GM23338 (cell line): ENCODE measurements around the gene CMIP. TPM values are rescaled to one million over a fixed set of nuclear protein-coding genes. Genes with fewer than 3 reads are reported as not detected.

Source experiments
- ATAC-seq: fragments of 200-7000 bp; cut with Tn5 transposase; 3 replicates; pipeline ENCODE4 v1.9.1; 2020
- DNase-seq: peaks from one replicate; pipeline ENCODE4 v3.0.0-alpha.2; 2015; ENCODE audit warnings: low spot score
- H2AFZ ChIP-seq: fragments of 200-600 bp; sonication (generic); 2 replicates; pipeline ENCODE4 v1.8.0; 2016; ENCODE audit warnings: antibody characterized with exemption, mild to moderate bottlenecking, moderate library complexity
- H3F3A ChIP-seq: fragments of 200-600 bp; sonication (generic); replicated peaks from 2 replicates; pipeline ENCODE4 v1.8.0; 2017; ENCODE audit warnings: antibody characterized with exemption, mixed run types, low read depth
- H3K27ac ChIP-seq: fragments of 200-600 bp; sonication (generic); 2 replicates; pipeline ENCODE4 v1.6.1; 2016; ENCODE audit warnings: low read depth
- H3K27me3 ChIP-seq: fragments of 200-600 bp; sonication (generic); 2 replicates; pipeline ENCODE4 v1.8.0; 2016; ENCODE audit warnings: mild to moderate bottlenecking, mixed run types, moderate library complexity; ENCODE audit not compliant: insufficient read depth
- H3K36me3 ChIP-seq: fragments of 200-600 bp; sonication (generic); 2 replicates; pipeline ENCODE4 v1.8.0; 2016; ENCODE audit warnings: mild to moderate bottlenecking; ENCODE audit not compliant: insufficient read depth
- H3K4me1 ChIP-seq: fragments of 200-600 bp; sonication (generic); 2 replicates; pipeline ENCODE4 v1.8.0; 2016; ENCODE audit warnings: mild to moderate bottlenecking, moderate library complexity; ENCODE audit not compliant: insufficient read depth
- H3K4me2 ChIP-seq: fragments of 200-600 bp; sonication (generic); 2 replicates; pipeline ENCODE4 v1.7.1; 2017; ENCODE audit warnings: mixed run types
- H3K4me3 ChIP-seq: fragments of 200-600 bp; sonication (generic); 2 replicates; pipeline ENCODE4 v1.6.1; 2016; ENCODE audit warnings: mixed run types
- H3K79me2 ChIP-seq: fragments of 200-600 bp; sonication (generic); replicated peaks from 2 replicates; pipeline ENCODE4 v1.8.0; 2017; ENCODE audit warnings: mild to moderate bottlenecking; ENCODE audit not compliant: insufficient read depth
- H3K9me2 ChIP-seq: fragments of 200-600 bp; sonication (generic); 2 replicates; pipeline ENCODE4 v1.8.0; 2017; ENCODE audit not compliant: insufficient read depth
- H4K20me1 ChIP-seq: fragments of 200-600 bp; sonication (generic); replicated peaks from 2 replicates; pipeline ENCODE4 v1.8.0; 2017; ENCODE audit warnings: mild to moderate bottlenecking; ENCODE audit not compliant: insufficient read depth
- H3K27ac Mint-ChIP-seq: 2 replicates; pipeline ENCODE4 v1.8.0; 2020; ENCODE audit warnings: inconsistent platforms, mild to moderate bottlenecking, moderate library complexity, mixed read lengths
- H3K27me3 Mint-ChIP-seq: 3 replicates; pipeline ENCODE4 v1.8.0; 2022; ENCODE audit warnings: low read depth, mild to moderate bottlenecking, moderate library complexity, mixed read lengths, inconsistent platforms; ENCODE audit not compliant: insufficient read depth, poor library complexity
- H3K36me3 Mint-ChIP-seq: 3 replicates; pipeline ENCODE4 v1.8.0; 2021; ENCODE audit warnings: low read depth, mild to moderate bottlenecking, inconsistent platforms, moderate library complexity, mixed read lengths
- H3K4me1 Mint-ChIP-seq: 3 replicates; pipeline ENCODE4 v1.8.0; 2020; ENCODE audit warnings: mild to moderate bottlenecking, inconsistent platforms, mixed read lengths
- H3K4me3 Mint-ChIP-seq: 3 replicates; pipeline ENCODE4 v1.8.0; 2021; ENCODE audit warnings: moderate library complexity, mild to moderate bottlenecking, inconsistent platforms, mixed read lengths
- H3K9me3 Mint-ChIP-seq: 3 replicates; pipeline ENCODE4 v1.8.0; 2020; ENCODE audit warnings: moderate library complexity, mild to moderate bottlenecking, inconsistent platforms, mixed read lengths
- CREB1 ChIP-seq: fragments of 250-450 bp; sonication (Bioruptor Pico); IDR thresholded peaks from 2 replicates; pipeline ENCODE4 v1.5.0; 2020; ENCODE audit warnings: low read depth, mild to moderate bottlenecking, moderate library complexity
- CTCF ChIP-seq, 2 experiments: fragments of 200-600 bp in 1 of 2; sonication (generic) in 1 of 2; conservative IDR thresholded peaks; 2 replicates each; pipeline versions ENCODE4 v1.5.1 to v1.6.1; 2016 to 2017; ENCODE audit warnings: antibody characterized with exemption in 2 of 2, low read depth in 2 of 2, mild to moderate bottlenecking in 2 of 2, moderate library complexity in 1 of 2
- ETS1 ChIP-seq: IDR thresholded peaks from 2 replicates; pipeline ENCODE4 v1.6.1; 2016; ENCODE audit warnings: antibody characterized with exemption
- EZH2 ChIP-seq: fragments of 200-600 bp; sonication (generic); IDR thresholded peaks from one replicate; pipeline ENCODE4 v1.8.0; 2017; ENCODE audit warnings: antibody characterized with exemption, mild to moderate bottlenecking, low read depth; ENCODE audit not compliant: unreplicated experiment
- EZH2phosphoT487 ChIP-seq: fragments of 200-600 bp; sonication (generic); IDR thresholded peaks from one replicate; pipeline ENCODE4 v1.8.1; 2018; ENCODE audit warnings: antibody characterized with exemption; ENCODE audit not compliant: unreplicated experiment
- JUNB ChIP-seq: IDR thresholded peaks from one replicate; pipeline ENCODE4 v1.6.1; 2016; ENCODE audit warnings: antibody characterized with exemption; ENCODE audit not compliant: unreplicated experiment
- NANOG ChIP-seq: IDR thresholded peaks from 2 replicates; pipeline ENCODE4 v1.6.1; 2016; ENCODE audit warnings: antibody characterized with exemption, borderline replicate concordance
- POLR2AphosphoS5 ChIP-seq: IDR thresholded peaks from 2 replicates; pipeline ENCODE4 v1.6.1; 2016; ENCODE audit warnings: antibody characterized with exemption, low read depth
- ZNF114 ChIP-seq: fragments of 250-450 bp; sonication (Bioruptor Pico); IDR thresholded peaks from 2 replicates; pipeline ENCODE4 v1.5.0; 2020; ENCODE audit warnings: mild to moderate bottlenecking, moderate library complexity
- polyA plus RNA-seq: library from polyadenylated mRNA; unstranded; fragments of >200 nt; fragmentation: Nextera tagmentation; extraction: Ambion mirVana; gene quantifications from 2 replicates; pipeline ENCODE4 v1.2.1, GENCODE V29; 2016
- total RNA-seq: library from RNA; depleted of rRNA; stranded (reverse); fragments of >200 nt; shearing (Covaris generic); gene quantifications from 2 replicates; pipeline ENCODE4 v1.2.3, GENCODE V29; 2014

Gene CMIP
- total and polyA plus RNA-seq, 2 experiments from 2014 or later, result 9.5 to 62.3 TPM

- Mint-ChIP-seq H3K36me3 (no peaks in the 10 kb centered on the region; the same call in 2 of the 3 replicates), H3K9me3 (no peaks in the 10 kb centered on the region), H3K4me1 (peaks cover 20% of the 10 kb centered on the region), H3K4me3 (no peak overlapping the region), H3K27me3 (peaks cover 5% of the 10 kb centered on the region), H3K27ac (no peak overlapping the region)
- H3K4me1 ChIP-seq, result no peaks in the 10 kb centered on the region; the same call in 1 of the 2 replicates
- H3F3A ChIP-seq, result no peaks in the 10 kb centered on the region
- TF ChIP-seq CREB1 (no peak), EZH2phosphoT487 (no peak)
- no peak overlapping the region for H3K4me3 ChIP-seq
- H2AFZ ChIP-seq, result no peak overlapping the region
- DNase-seq (no peak), ATAC-seq (no peak; the same call in 2 of the 3 replicates)
- peaks cover 55% of the 10 kb centered on the region for H4K20me1 ChIP-seq
- no peaks in the 10 kb centered on the region for H3K36me3 ChIP-seq
- no peak overlapping the region for H3K27ac ChIP-seq
- H3K4me2 ChIP-seq, result no peak overlapping the region
- H3K27me3 ChIP-seq, result no peaks in the 10 kb centered on the region
- no peaks in the 10 kb centered on the region for H3K9me2 ChIP-seq
- H3K79me2 ChIP-seq, result peaks cover 90% of the 10 kb centered on the region
Observed at GRCh38 chr16:81553814-81554675, 109.4 kb downstream of the CMIP start.

- H4K20me1 ChIP-seq, result peaks cover 53% of the 10 kb centered on the region
- H3K79me2 ChIP-seq, result peaks cover 91% of the 10 kb centered on the region
- peaks cover 5% of the 10 kb centered on the region for H3K27me3 Mint-ChIP-seq
Observed at GRCh38 chr16:81554979-81555378, 110.4 kb downstream of the CMIP start.

GRCh38 chr16:81555660-81556059 lies 111.1 kb downstream of the CMIP start:
- Histone ChIP-seq H3K4me1 (no peaks in the 10 kb centered on the region; the same call in 1 of the 2 replicates), H3F3A (no peaks in the 10 kb centered on the region), H3K4me2 (no peak overlapping the region), H3K4me3 (no peak overlapping the region), H3K36me3 (no peaks in the 10 kb centered on the region), H4K20me1 (peaks cover 47% of the 10 kb centered on the region), H2AFZ (no peak overlapping the region), H3K27ac (no peak overlapping the region), H3K27me3 (no peaks in the 10 kb centered on the region), H3K79me2 (peaks cover 90% of the 10 kb centered on the region), H3K9me2 (no peaks in the 10 kb centered on the region)
- Mint-ChIP-seq H3K36me3 (no peaks in the 10 kb centered on the region; the same call in 2 of the 3 replicates), H3K4me1 (peaks cover 20% of the 10 kb centered on the region), H3K4me3 (no peak overlapping the region), H3K27me3 (peaks cover 5% of the 10 kb centered on the region), H3K27ac (no peak overlapping the region), H3K9me3 (no peaks in the 10 kb centered on the region)
- DNase-seq, result no peak
- no peak for ATAC-seq
- no peak for TF ChIP-seq EZH2phosphoT487
- TF ChIP-seq CTCF (conservative IDR thresholded peaks at IDR 0.05; ENCODE audit: low read depth in 2 of 2), result no peak
- no peak for TF ChIP-seq EZH2
- TF ChIP-seq JUNB, result no peak
- TF ChIP-seq POLR2AphosphoS5, result no peak
- TF ChIP-seq ETS1, result no peak
- no peak for TF ChIP-seq ZNF114 (CRISPR knock-in tag)
- no peak for TF ChIP-seq NANOG

More at GRCh38 chr16:81554979-81555378, 110.4 kb downstream of the CMIP start:
- Mint-ChIP-seq H3K9me3 (no peaks in the 10 kb centered on the region), H3K27ac (no peak overlapping the region), H3K36me3 (no peaks in the 10 kb centered on the region; the same call in 2 of the 3 replicates), H3K4me3 (no peak overlapping the region), H3K4me1 (peaks cover 20% of the 10 kb centered on the region)
- Histone ChIP-seq H2AFZ (no peak overlapping the region), H3K4me2 (no peak overlapping the region), H3K4me3 (no peak overlapping the region), H3K27me3 (no peaks in the 10 kb centered on the region), H3F3A (no peaks in the 10 kb centered on the region), H3K27ac (no peak overlapping the region), H3K9me2 (no peaks in the 10 kb centered on the region), H3K36me3 (no peaks in the 10 kb centered on the region), H3K4me1 (no peaks in the 10 kb centered on the region; the same call in 1 of the 2 replicates)
- no peak for TF ChIP-seq EZH2phosphoT487
- no peak for DNase-seq
- no peak for ATAC-seq
